GM21723 (cell line): ENCODE measurements around the gene NARF.
"Not testable (repeated sequence)": the region's sequence is repeated elsewhere in the genome, so short reads cannot be mapped to it uniquely, and the experiment has no call there.

Experiments used
- ATAC-seq: cut with Tn5 transposase; IDR thresholded peaks from one replicate; pipeline ENCODE4 v1.9.1; 2021; ENCODE audit warnings: mild to moderate bottlenecking, moderate library complexity; ENCODE audit not compliant: unreplicated experiment

Gene NARF

GRCh38 chr17:82458179-82458884 is at the start of gene NARF:
TSS of gene NARF (plus strand) at chr17:82458741. CDS start at chr17:82458804, 63 bp downstream.
- peak; percentile 87 for ATAC-seq

DNA sequence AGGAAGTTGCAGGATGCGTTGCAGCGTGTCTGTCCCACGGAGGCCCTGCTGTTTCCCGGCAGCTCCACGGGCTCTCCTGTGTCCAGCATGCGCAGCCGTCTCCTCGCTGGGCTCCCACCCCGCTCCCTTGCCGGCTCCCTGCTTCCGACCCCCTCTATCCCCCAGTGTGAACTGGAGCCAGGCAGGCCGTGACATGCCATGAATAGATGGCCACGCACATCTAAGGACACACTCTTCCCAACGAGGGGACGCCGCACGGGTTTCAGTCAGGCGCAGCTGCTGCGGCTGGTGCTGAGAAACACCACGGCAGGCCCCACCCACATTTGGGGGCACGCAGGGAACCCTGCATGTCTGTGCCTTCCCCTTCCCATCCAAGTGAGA is 49.6 kb upstream of the NARF start:
- no peak for ATAC-seq

DNA sequence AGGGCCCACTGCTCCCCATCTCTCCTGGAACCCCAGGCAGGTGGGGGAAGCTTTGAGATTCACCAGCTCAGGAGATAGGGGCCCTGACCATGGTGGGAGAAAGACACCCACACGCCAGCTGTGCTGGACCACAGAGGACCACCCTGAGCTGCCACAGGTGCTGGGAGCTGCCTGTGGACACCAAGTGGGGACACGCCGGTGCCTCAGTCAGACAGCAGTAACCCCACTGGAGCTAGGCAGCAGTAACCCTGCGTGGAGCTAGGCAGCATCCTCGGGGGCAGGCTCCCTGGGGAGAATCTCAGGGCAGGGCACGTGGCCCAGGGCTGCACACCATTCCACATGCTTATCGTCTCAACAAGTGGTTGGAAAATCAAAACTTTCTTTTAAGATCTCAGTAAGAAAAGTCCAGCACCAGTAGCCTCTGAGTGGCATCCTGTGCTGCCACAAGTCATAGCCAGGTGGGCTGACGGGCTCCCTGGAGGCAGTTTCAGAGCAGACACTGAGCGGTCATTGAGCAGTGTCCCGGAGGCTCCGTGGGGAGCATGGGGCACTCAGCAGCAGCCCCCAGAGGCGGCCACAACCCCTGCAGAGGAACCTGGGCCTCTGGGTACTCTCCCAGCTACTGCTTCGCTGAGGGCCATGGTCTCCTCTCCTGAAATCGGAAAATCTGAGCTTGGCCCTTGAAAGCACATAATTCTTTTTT is 48.4 kb upstream of the NARF start:
- no peak for ATAC-seq

GRCh38 chr17:82411396-82412053 is 47.0 kb upstream of the NARF start:
- no peak for ATAC-seq

DNA sequence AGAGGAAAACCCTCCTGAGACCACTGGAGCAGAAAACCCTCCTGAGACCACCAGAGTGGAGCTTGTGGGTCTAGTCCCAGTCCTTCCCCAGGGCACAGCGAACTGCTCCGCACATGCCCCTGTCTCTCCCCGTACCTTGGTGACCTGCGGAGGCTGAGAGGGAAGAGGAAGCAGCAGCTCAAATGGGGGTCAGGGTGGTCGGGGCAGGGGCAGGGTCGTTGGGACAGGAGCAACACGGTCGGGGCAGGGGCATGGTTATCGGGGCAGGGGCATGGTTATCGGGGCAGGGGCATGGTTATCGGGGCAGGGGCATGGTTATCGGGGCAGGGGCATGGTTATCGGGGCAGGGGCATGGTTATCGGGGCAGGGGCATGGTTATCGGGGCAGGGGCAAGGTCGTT is 46.5 kb upstream of the NARF start:
- not testable (repeated sequence) for ATAC-seq

GRCh38 chr17:82412535-82413520 is 45.7 kb upstream of the NARF start:
- ATAC-seq = no peak

GRCh38 chr17:82414548-82415281 is 43.8 kb upstream of the NARF start:
- ATAC-seq = no peak

DNA sequence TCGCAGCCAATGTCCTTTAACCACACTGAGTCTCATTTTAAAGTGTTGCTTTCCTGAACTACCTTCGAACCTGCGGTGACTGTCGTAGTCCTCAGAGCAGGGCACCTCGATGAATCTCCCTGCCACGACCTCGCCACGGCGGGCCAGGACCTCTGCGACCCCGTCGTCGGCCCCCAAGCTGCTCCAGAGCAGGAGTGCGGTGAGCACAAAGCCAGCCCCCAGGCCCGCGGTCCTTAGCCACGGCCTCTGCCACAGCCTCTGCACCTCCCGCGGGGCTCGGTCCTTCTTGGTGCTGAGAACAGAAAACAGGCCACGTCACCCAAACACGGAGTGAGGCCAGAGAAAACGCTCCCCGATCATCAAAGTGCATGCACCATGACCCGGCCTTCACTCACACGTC is 43.2 kb upstream of the NARF start:
- no peak for ATAC-seq

GRCh38 chr17:82415786-82416185 is 42.8 kb upstream of the NARF start:
- ATAC-seq = no peak

GRCh38 chr17:82416264-82416663 is 42.3 kb upstream of the NARF start:
- ATAC-seq = no peak

DNA sequence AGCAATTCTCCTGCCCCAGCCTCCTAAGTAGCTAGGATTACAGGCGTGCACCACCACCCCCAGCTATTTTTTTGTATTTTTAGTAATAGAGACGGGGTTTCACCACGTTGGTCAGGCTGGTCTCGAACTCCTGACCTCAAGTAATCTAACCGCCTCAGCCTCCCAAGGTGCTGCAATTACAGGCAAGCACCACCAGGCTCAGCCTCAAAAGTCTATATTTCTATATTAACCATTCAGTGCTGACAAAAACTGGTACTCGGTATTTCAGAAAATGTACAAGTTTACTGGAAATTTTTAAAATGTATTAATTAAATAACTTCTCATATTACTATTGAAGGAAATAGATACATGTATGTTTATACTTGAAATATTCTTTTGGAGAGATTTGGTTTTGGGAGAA is 41.8 kb upstream of the NARF start:
- no peak for ATAC-seq

DNA sequence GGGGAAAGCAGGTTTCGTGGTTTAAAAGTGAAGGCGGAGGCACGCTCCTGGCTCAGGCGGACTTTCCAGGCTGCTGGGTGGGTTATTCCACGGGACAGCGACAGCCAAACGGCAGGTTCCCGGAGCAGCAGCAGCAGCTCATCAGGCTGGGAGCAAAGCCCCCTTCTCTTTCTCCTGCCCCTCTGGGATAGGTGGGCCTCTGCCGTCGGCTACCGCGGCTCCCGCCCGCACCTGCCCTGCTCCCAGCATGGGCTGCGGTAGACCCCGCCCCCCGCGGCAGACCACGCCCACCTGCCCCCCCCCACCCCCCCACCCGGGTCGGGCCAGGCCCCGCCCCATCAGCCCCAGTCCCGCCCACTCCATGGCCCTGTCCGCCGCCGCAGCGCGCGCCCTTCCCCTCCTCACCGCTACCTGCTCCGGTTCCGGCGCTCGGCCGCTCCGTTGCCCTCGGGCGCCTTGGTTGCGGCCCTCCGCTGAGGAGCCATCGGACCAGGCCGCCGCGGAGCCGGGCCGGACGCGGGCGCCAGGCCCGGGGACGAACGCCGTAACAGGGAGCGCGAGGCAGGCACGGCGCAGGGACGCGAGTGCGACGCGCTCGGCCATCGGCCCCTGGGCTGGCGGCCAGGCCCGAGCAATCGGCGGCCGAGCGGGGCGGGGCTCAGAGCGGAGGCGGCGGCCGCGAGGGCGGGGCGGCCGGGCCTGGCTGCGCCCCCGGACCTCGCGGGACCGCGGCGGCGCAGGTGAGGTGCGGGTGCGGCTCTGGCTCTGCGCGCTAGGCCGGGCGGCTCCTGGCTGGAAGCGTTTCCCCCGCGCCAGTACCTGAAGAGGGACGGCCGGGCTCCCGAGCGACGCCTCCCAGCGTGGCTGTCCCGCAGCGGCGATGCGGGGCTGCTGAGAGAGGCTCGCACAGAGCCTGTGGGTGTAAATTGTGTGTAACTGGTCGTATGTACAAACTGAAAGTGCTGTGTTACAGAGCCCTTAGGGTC is 40.2 kb upstream of the NARF start, which contains the start of the genes HEXD and OGFOD3:
Gene HEXD, plus strand, starts transcription at position 347 of the 986 bp plus-strand sequence. CDS start 1,453 bp downstream, outside the sequence.
Gene OGFOD3, minus strand, starts transcription at position 586 of the 986 bp plus-strand sequence. Its CDS starts 101 bp downstream, at position 485.
- ATAC-seq = peak; percentile 83

DNA sequence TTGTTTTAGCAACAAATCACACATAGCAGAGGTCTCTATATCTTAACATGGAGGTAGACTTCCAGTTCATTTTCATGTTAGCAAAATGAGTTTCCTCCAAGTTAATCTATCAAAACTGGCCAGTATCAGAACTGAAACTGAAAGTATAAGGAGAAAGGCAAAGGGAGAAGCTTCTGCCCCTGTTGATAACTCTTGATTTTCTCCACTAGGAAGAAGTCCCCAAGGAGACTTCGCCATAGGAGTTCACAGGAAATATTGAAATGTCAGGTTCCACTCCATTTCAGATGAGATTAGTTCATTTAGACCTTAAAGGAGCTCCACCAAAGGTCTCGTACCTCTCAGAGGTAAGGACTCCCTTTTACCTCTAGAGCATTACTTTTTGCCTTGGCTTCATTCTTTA is 39.0 kb upstream of the NARF start:
- ATAC-seq = no peak

GRCh38 chr17:82424001-82424862 is 34.3 kb upstream of the NARF start:
- no peak for ATAC-seq

- no peak for ATAC-seq
Observed at GRCh38 chr17:82424863-82425159, 33.7 kb upstream of the NARF start.

DNA sequence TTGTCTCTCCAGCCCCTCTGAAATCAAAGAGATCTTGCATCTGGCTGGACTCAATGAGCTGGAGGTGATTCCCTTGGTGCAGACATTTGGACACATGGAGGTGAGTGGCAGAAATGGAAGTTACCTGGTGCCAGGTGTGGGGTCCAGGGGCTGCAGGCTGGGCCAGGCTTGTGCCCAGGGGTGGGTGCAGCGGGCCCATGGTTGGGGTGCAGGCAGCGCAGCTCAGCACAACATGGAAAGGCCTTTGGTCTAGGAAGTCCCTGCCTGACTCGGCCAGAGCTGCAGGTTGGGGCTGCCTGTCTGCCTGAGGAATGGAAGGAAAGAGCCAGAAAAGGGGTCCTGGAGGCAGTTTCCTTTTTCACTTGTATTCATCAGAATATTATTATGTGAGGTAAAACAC is 30.0 kb upstream of the NARF start:
- no peak for ATAC-seq

DNA sequence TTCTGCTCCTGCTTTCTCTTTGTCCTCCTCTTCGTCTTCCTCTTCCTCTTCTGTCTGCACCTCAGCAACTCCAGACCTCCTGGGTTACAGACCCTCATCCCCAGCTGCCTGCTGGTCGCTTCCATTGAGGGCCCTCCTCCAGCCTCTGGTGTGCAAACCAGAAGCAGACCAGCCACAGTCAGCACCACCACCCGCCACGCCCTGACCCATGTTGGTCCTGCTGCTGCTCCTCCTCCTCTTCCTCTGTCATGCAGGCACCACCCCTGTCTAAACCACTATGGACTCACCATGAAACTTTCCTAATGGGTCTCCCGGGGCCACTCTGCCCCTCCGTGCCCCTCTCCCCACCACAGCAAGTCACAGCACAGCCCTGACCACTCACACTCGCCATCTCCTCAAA is 28.7 kb upstream of the NARF start:
- no peak for ATAC-seq

GRCh38 chr17:82432017-82432416 is 26.5 kb upstream of the NARF start:
- no peak for ATAC-seq
